NCI-H187 treated with DMSO at 0.1 percent for 48 hours (cell line): ENCODE data around the gene CCNYL1.
"Not testable (repeated sequence)": the region's sequence is repeated elsewhere in the genome, so short reads cannot be mapped to it uniquely, and the experiment has no call there.

ENCODE experiments used
- DNase-seq: peaks from one replicate; lab custom pipeline; 2025; lab: John Stamatoyannopoulos, UW

The CCNYL1 gene

GRCh38 chr2:207697411-207697810 is 14.0 kb upstream of the CCNYL1 start:
- DNase-seq, result no peak

GRCh38 chr2:207698301-207698700 is 13.1 kb upstream of the CCNYL1 start:
- no peak for DNase-seq

- DNase-seq, result no peak
Measured at GRCh38 chr2:207704078-207704477, 7.4 kb upstream of the CCNYL1 start.

- no peak for DNase-seq
Measured at GRCh38 chr2:207704671-207705070, 6.8 kb upstream of the CCNYL1 start.

GRCh38 chr2:207706936-207707860 is 4.2 kb upstream of the CCNYL1 start:
- no peak for DNase-seq

GRCh38 chr2:207711750-207712530 is 500 bp downstream of the CCNYL1 start:
- DNase-seq, result no peak

GRCh38 chr2:207716056-207716455 is 4.6 kb downstream of the CCNYL1 start:
- DNase-seq, result no peak

GRCh38 chr2:207718521-207718920 is 7.1 kb downstream of the CCNYL1 start:
- no peak for DNase-seq

GRCh38 chr2:207719008-207719407 is 7.6 kb downstream of the CCNYL1 start:
- DNase-seq, result no peak

GRCh38 chr2:207719655-207720054 is 8.2 kb downstream of the CCNYL1 start:
- DNase-seq, result not testable (repeated sequence)

GRCh38 chr2:207720517-207721187 is 9.2 kb downstream of the CCNYL1 start:
- DNase-seq, result no peak

GRCh38 chr2:207722773-207723424 is 11.5 kb downstream of the CCNYL1 start:
- DNase-seq, result no peak

GRCh38 chr2:207723425-207723787 is 12.0 kb downstream of the CCNYL1 start:
- not testable (repeated sequence) for DNase-seq

- no peak for DNase-seq
Measured at GRCh38 chr2:207724113-207724512, 12.7 kb downstream of the CCNYL1 start.

- DNase-seq, result no peak
Measured at GRCh38 chr2:207725873-207726578, 14.6 kb downstream of the CCNYL1 start.

- no peak for DNase-seq
Measured at GRCh38 chr2:207727261-207727660, 15.8 kb downstream of the CCNYL1 start.

- no peak for DNase-seq
Measured at GRCh38 chr2:207729465-207729998, 18.1 kb downstream of the CCNYL1 start.

- no peak for DNase-seq
Measured at GRCh38 chr2:207731138-207731537, 19.7 kb downstream of the CCNYL1 start.

GRCh38 chr2:207733597-207734240 is 22.3 kb downstream of the CCNYL1 start:
- no peak for DNase-seq

- no peak for DNase-seq
Measured at GRCh38 chr2:207734264-207734635, 22.8 kb downstream of the CCNYL1 start.
